ENCODE data around the gene NBAS. TPM values are rescaled to one million over a fixed set of nuclear protein-coding genes. Genes with fewer than 3 reads are reported as not detected.

Gene NBAS
- total RNA-seq, 1 donor from 2014 or later, result 52.9 TPM

DNA sequence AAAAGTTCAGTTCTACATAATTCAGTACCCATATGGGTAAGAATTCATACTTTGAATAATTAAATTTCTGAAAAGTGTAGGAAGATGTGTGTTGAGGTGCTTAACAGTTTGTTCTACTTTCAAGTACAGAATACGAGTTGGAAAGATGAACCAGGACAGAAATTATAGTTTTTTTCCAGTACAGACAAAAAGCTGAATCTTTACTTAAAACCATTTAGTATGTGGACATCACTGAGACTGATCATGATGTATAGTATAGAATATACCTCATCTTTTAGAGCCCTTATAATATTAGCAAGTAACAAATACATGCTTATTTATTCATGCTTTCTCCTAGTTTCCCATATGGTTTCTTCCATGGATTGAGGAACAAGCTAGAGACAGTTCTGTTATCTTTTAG, 40.5 kb upstream of the NBAS start:
- no peak for DNase-seq (ENCODE audit: low spot score in 2 of 2, unreplicated experiment in 2 of 2)
- no peaks in the 10 kb centered on the region for H3K27me3 Mint-ChIP-seq (ENCODE audit: low read depth)
- TF ChIP-seq, protein P1, sequence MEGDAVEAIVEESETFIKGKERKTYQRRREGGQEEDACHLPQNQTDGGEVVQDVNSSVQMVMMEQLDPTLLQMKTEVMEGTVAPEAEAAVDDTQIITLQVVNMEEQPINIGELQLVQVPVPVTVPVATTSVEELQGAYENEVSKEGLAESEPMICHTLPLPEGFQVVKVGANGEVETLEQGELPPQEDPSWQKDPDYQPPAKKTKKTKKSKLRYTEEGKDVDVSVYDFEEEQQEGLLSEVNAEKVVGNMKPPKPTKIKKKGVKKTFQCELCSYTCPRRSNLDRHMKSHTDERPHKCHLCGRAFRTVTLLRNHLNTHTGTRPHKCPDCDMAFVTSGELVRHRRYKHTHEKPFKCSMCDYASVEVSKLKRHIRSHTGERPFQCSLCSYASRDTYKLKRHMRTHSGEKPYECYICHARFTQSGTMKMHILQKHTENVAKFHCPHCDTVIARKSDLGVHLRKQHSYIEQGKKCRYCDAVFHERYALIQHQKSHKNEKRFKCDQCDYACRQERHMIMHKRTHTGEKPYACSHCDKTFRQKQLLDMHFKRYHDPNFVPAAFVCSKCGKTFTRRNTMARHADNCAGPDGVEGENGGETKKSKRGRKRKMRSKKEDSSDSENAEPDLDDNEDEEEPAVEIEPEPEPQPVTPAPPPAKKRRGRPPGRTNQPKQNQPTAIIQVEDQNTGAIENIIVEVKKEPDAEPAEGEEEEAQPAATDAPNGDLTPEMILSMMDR (IDR thresholded peaks at IDR 0.05; ENCODE audit: unreplicated experiment), result no peak
- H3K27ac Mint-ChIP-seq, result no peak overlapping the region
- H3K4me3 Mint-ChIP-seq, result no peak overlapping the region
- no peaks in the 10 kb centered on the region for H3K4me1 Mint-ChIP-seq
- peaks cover 60% of the 10 kb centered on the region for H3K36me3 Mint-ChIP-seq
- H3K9me3 Mint-ChIP-seq, result no peaks in the 10 kb centered on the region

DNA sequence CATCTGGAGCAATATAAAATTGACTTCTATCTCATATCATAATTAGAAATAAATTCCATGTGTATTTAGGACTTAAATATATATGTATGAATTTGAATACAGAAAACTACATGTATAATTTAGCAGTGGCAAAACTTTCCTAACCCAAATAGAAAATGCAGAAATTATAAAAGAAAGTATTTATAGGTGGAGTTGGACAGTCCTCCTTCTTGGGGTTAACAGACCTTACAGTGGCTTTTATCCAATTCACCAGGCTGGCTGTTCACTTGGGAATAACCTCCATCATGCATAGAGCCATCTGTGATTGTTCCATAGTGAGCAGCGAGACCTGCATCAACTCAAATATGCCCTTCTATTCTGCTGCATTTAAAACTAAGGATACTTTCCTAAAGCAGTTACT, 38.9 kb upstream of the NBAS start:
- no peaks in the 10 kb centered on the region for H3K27me3 Mint-ChIP-seq (ENCODE audit: low read depth)
- no peak overlapping the region for H3K4me3 Mint-ChIP-seq
- no peaks in the 10 kb centered on the region for H3K9me3 Mint-ChIP-seq
- no peaks in the 10 kb centered on the region for H3K4me1 Mint-ChIP-seq
- H3K36me3 Mint-ChIP-seq, result peaks cover 62% of the 10 kb centered on the region
- no peak for DNase-seq (ENCODE audit: low spot score in 2 of 2, unreplicated experiment in 2 of 2)
- TF ChIP-seq, protein P1 (IDR thresholded peaks at IDR 0.05; ENCODE audit: unreplicated experiment), result no peak
- no peak overlapping the region for H3K27ac Mint-ChIP-seq

DNA sequence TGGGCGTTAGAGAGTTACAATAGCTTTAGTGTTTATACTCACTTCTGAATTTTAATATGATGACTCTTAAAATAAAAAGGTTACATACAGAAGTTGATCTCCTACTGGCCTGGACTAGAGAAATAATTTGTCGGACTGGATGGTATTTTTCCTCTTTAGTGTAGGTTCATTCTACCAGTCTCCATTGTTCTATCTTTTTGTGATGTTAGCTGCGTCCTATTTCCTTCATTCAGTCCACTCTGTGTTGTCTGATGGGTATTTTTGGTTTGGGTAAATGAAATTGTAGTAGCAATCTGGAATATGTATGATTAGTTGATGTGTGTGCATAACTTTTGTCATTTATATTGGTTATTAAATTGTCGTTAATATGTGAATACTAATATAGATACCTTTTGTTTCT, 35.8 kb upstream of the NBAS start:
- TF ChIP-seq, protein P1 (IDR thresholded peaks at IDR 0.05; ENCODE audit: unreplicated experiment), result no peak
- Mint-ChIP-seq H3K27ac (no peak overlapping the region), H3K36me3 (peaks cover 42% of the 10 kb centered on the region), H3K4me3 (no peak overlapping the region), H3K4me1 (peaks cover 11% of the 10 kb centered on the region), H3K9me3 (no peaks in the 10 kb centered on the region), H3K27me3 (ENCODE audit: low read depth) (no peaks in the 10 kb centered on the region)
- no peak for DNase-seq (ENCODE audit: low spot score in 2 of 2, unreplicated experiment in 2 of 2)

DNA sequence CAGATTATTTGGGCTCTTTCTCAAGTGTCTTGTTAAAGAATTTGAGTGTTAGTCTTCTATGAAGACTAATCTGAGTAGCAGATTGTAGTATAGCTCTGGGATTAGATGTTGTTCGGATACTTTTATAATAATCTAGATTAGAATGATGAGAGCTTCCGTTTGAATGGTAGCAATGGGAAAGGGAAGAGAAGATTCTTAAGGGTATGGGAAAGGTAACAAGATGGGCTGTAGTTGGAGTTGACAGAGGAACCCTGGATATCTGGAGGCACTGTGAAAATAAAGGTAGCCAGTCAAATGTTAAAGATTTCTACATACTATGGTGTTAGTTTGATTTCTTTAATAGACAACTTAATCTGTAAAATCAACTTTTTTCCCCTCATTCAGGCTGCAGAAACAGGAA, 35.2 kb upstream of the NBAS start:
- Mint-ChIP-seq H3K4me1 (peaks cover 14% of the 10 kb centered on the region), H3K36me3 (peaks cover 38% of the 10 kb centered on the region), H3K4me3 (no peak overlapping the region), H3K27me3 (ENCODE audit: low read depth) (no peaks in the 10 kb centered on the region), H3K9me3 (no peaks in the 10 kb centered on the region), H3K27ac (no peak overlapping the region)
- DNase-seq (ENCODE audit: low spot score in 2 of 2, unreplicated experiment in 2 of 2), result no peak
- TF ChIP-seq, protein P1 (IDR thresholded peaks at IDR 0.05; ENCODE audit: unreplicated experiment), result no peak

DNA sequence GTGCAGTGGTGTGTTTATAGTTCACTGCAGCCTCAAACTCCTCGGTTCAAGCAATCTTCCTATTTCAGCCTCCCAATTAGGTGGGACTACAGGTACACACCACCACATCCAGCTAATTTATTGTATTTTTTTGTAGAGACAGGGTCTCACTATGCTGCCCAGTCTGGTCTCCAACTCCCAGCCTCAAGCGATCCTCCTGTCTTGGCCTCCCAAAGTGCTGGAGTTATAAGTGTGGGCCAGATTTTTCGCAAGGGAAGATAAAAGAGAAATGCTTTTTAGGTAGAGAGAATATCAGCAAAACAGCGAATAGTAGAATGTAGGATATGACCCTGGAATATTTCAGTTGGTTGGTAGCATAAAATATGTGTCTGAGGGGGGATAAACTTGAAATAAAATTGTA, 34.8 kb upstream of the NBAS start:
- no peak overlapping the region for H3K4me3 Mint-ChIP-seq
- DNase-seq (ENCODE audit: low spot score in 2 of 2, unreplicated experiment in 2 of 2), result no peak
- H3K36me3 Mint-ChIP-seq, result peaks cover 35% of the 10 kb centered on the region

More for the DNA sequence above, 34.8 kb upstream of the NBAS start:
- Mint-ChIP-seq H3K27me3 (ENCODE audit: low read depth) (no peaks in the 10 kb centered on the region), H3K4me1 (peaks cover 18% of the 10 kb centered on the region), H3K27ac (no peak overlapping the region), H3K9me3 (no peaks in the 10 kb centered on the region)
- TF ChIP-seq, protein P1 (IDR thresholded peaks at IDR 0.05; ENCODE audit: unreplicated experiment), result no peak

All from mesothelial cell of epicardium (in vitro differentiated cells).